LHCN-M2 (cell line): ENCODE measurements around the gene MAP3K3. TPM values are rescaled to one million over a fixed set of nuclear protein-coding genes. Genes with fewer than 3 reads are reported as not detected.

ENCODE experiments used
- DNase-seq: peaks from one replicate; pipeline ENCODE4 v3.0.0-alpha.2; 2012; ENCODE audit warnings: low read depth
- total RNA-seq: library from RNA; depleted of rRNA; stranded (reverse); fragments of >200 nt; gene quantifications from 2 replicates; pipeline ENCODE4 v1.2.3, GENCODE V29; 2014

Gene MAP3K3
- total RNA-seq, 1 experiment from 2014 or later: 31.5 TPM

DNA sequence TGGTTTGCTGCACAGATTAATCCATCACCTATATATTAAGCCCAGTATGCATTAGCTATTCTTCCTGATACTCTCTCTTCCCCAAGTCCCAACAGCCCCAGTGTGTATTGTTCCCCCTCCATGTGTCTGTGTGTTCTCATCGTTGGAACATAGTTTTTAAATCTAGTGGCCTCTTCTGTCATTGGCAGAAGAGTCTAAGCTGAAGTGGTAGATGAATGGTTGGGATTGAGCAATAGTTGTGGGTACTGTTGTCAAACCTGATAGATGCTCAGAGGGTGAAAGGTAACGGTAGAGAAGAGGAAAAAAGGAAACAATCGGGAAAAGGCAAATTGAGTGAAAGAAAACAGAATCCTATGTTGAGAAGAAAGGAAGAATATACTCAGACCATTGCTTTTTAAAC lies 29.9 kb downstream of the MAP3K3 start:
- DNase-seq: no peak

DNA sequence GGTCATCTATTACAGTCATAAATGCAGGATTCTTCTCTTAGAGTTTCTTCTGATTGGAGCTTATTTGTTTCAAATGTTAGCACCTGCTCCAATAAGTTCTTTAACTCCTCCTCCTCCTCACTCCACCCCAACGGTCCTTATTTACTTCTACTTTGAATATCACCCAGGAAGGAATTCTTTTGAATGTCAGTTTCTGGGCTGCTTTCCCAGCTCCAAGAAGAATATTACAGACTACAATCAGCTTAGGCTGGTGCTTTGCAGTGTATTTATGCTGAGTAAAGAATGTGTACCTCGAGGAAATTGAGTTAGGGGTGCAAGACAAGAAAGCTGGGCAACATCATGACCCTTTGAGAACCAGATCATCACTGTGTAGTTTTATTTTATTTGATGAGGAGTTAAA lies 30.8 kb downstream of the MAP3K3 start:
- no peak for DNase-seq

DNA sequence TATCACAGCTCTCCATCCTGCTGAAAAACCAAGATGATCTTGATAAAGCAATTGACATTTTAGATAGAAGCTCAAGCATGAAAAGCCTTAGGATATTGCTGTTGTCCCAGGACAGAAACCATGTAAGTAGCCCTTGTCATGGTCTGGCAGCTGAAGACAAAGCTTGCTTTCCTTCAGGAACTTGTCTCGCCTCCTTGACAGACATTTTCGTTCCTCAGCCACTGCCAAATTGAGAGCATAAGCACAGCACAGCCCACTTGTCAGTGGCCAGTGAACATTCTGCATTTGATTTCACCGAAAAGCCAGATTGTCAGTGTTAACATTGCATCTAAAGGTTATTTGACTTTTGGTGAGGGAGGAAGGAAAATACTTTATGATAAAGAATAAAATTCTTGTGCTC lies 35.6 kb downstream of the MAP3K3 start:
- no peak for DNase-seq

DNA sequence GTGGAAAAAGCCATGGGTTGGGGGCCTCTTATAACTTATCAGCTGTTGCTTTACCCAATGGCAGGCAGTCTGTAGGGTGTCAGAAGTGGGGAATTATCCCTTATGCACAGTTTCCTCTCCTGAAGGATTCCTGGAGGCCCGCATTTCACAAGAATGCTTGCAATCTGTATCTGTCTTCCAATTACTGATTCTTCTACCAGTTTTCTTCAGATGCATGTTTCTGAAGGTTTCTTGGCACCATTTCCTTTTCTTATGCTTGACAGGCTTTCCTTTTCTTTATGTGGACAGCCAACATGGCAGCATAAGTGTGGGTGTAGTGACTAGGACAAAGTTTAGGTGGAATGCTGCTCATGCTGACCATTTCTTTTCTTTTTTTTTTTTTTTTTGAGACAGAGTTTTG lies 36.1 kb downstream of the MAP3K3 start:
- DNase-seq: no peak

DNA sequence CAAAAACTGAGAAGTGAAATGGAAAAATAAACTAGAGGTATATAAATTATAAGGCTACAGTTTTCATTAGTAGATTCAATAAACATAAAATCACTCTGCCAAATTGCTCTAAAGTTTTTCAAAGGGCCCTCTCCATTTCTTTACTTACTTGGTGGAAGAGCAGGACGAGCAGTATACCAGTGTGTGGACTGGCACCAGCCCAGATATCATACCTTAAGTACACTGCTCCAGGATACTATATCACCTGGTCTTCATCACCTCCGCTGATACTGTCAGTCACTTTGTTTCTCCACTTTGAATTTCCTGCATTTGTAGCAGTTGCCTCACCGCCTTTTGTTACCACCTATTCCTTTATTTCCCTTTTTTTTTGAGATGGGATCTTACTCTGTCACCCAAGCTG lies 37.6 kb downstream of the MAP3K3 start:
- DNase-seq: no peak

DNA sequence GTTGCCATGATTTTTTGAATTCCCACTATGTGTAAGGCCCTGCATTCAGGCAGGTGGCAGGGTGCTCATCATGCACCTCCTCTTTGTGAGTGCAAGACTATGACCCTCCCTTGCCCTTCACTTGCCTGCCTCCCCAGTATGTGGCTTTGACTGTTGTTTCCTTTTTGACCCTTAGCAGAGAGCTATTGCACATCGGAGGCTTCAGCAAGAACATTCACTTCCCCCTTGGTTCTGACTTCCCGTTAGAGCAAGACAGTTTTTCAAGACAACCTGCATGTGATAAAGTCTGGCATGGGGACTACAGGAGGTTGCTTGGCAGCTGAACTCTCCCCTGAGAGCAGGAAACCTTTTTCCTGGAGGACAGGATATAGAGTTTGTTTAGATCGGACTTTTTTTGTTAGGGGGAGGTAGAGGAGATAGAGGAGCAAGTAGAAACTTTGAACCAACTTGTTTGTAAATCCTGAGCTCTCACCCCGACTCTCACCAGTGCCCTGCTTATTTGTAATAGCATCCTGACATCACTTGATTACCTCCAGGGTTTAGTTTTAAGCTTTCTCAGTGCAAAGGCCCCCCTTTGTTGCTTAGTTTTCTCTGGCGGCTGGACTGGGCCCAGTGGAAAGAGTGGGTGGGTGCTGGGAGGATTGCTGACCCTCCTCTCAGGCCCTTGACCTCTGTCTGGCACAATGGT lies 43.5 kb downstream of the MAP3K3 start:
- no peak for DNase-seq

DNA sequence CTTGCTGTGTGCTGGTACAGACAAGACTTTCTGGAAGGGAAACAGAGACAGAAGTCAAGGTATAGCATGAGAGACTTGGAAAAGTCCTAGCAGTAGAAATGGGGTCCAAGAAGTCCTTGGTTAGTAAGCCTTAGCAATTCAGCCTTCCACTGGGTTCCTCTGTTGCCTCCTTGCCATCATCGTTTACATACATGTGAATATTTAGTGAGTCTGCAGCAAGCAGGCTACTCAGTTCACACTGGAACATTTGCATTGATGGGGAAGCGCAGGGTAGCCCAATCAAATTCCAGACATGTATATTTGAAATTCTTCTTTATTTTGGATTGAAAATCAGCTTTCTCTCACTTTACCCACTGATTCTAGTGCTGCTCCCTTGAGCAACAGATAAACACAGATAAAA lies 50.6 kb downstream of the MAP3K3 start:
- DNase-seq: no peak

DNA sequence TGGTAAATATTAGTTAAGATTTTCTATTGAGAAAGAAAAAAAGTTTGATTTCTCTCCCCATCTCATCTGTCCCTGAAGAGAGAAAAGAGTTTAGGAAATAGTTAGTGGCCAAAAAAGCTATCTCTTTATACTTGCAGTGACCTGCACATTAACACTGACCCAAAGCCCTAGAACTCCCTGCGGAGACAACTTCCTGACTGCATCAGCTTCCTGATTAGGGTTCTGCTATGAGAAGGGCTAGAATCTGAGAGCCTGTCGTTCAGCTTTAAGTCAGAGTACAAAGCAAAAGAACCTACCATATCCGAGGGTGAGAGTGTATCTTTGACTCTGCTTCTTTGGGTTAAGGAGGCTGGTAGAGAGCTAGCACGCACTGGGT lies 53.0 kb downstream of the MAP3K3 start:
- DNase-seq: no peak

DNA sequence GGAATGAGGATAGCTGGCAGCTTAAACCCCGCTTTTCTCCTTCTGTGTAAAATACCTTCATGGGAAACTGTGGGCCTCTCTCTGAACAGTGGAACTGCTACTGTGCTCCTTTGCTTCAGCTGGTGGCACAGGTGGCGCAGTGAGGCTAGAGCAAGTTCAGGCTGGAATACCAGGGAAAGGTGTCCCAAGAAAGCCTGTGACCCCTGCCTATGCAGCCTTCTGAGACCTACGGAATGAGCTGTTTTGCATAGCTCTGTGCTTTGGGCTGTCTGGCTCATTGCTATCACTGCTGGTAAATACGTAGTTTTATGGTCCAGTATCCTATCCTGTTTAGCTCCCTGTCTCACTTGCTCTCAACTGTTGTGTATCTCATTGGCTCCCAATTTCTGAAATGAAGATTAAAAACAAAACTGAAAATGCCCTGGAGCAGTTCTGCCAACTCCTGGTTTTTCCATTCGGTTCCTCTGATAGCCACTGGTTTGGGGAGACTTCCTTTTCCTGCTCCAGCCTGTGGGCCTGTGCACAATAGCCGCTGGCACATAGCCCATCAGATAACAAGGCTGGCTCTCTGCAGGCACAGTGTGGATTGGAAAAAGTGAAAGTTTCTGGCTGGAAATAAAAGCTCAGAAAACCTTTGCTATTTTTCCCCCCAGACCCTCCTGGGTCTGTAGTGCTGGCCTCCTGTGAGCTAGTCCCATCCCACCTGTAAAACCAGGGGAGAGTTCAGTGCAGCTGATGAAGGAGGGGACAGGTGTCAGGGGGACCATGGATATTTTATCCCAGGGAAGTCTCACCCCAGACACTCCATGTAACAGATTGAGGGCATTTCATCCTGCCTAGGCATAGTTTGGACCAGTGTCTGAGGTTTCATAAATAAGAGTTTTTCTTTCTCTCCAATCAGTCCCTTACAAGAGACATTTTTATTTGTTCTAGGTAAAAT lies 53.7 kb downstream of the MAP3K3 start:
- no peak for DNase-seq

DNA sequence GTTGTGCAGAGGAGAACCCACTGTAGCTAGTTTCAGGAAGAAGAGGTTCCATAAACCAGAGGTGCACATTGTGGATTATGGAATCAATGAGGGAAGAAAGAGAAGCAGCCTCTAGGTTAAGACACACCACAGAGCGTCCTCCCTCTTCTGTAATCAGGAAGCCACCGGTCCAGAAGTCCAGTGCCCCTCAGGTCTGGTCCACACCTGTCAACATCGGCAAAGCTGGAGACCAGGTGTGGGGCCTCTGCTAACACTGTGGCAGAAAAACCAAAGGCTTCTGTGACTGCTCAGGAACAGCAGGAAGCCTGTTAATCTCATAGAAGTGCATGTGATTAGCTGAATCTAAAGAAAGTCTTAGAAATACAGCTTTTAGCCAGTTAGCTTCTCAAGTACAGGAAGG lies 54.4 kb downstream of the MAP3K3 start:
- DNase-seq: no peak

DNA sequence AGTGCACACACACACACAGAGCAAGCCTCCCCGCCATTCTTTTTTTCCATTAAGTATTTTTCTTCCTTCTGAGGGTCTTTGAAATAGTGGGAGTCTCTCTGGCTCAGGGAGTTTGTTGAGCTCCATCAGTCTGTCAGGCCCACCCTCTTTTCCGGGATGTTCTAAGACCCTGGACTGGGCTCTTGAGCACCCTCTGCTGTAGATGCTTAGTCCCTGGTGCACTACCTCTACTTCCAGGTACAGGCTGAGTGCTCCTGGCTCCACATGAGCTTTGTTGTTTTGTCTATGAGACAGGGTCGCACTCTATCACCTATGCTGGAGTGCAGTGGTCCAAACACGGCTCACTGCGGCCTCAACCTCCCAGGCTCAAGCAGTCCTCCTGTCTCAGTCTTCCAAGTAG lies 57.0 kb downstream of the MAP3K3 start:
- no peak for DNase-seq

DNA sequence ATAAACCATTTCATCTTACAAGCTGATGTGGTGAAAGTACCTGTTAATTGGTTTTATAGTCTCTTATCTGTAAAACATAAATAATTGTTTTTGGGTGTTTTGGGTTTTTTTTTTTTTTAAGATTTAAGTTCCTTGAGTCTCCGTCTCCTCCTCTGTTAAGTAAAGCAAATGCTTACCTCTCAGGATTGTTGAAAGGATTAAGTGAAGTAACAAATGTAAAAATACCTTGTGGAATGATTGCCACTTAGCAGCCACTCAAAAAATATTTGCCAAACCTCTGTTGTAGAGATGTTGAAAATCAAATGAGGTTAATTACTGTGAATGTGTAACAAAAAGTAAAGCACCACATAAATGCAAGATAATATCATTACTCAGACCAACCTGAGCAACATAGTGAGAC lies 58.5 kb downstream of the MAP3K3 start:
- DNase-seq: no peak

DNA sequence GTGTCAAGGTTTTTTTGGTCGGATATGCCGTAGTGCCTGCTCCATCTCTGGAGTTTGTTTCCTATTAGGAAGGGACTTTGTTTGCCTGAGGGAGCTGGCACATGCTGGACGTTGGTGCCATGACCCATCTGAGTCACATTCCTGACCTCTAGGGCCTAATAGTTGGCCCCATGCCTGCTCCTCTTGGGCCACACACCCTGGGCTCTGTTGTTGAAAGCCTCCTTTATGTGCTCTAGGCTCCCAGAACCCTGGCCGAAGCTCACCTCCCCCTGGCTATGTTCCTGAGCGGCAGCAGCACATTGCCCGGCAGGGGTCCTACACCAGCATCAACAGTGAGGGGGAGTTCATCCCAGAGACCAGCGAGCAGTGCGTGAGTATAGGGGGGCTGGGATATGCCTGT lies 59.3 kb downstream of the MAP3K3 start:
- DNase-seq: no peak

DNA sequence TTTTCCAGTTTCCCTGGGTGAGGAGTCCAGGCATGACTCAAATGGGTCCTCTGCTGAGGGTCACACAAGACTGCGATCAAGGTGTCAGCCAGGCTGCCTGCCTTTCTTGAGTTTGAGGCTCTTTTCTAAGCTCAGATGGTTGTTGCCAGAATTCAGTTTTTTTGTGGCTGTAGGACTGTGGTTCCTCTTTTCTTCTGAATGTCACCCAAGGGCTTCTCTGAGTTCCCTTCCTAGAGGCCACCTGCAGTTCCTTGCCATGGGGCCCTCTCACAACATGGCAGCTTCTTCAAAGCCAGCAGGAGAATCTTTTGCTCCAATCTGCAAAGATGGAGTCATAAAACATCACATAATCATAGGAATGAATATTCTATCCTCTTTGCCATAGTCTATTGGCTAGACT lies 60.2 kb downstream of the MAP3K3 start:
- DNase-seq: no peak

DNA sequence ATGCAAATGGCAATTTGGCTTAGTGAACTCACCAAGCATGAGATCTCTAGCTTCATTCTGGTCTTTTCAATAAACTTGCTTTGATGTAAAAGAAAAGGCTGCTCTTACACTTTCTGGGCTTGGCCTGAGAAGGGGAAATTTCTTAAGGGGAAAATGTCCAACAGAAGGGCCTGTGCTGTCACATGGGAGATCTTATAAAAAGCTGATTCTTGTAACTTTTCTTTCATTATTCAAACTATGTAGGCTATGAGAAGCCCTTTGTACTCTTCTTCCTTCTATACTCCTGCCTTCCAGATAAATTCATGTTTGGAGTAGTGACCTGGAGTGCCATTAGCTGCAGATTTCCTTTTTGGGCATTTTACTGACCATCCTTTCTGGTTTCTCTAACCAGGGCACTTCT lies 60.8 kb downstream of the MAP3K3 start:
- no peak for DNase-seq

DNA sequence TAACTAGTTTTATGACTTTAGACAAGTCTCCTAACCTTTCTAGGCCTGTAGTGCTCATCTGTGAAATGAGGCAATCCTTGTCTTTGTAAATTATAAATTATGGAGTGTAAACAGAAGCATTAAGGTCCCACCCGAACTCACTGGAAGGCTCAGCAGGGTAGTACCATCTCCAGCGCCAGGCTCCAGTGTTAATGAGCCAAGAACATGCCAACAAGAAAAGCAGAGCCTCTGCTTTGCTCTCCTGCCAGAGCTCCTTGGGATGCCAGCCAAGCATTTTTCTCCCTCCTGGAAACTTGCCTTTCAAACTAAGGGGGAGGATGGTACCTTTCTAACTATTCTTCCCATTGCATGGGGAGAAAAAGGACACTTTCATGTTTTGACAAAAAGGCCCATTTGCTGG lies 62.8 kb downstream of the MAP3K3 start:
- no peak for DNase-seq

DNA sequence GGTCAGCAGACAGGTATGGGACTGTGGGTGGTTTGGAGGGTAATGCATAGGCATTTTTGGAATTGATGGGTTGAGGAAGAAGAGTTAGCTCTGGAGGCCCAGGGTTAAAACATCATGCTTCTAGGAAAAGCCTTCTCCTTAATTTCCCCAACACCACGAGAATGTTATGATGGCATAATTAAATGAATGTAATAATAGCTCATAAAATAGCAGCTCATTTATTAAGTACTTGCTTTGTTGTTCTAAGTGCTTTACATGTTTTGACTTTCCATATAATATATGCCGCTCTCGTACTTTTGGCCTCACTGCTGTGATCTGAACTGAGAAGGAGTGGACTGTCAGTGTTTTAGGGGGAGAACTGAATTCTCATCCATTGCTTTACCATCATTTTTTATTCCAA lies 63.4 kb downstream of the MAP3K3 start:
- DNase-seq: no peak

DNA sequence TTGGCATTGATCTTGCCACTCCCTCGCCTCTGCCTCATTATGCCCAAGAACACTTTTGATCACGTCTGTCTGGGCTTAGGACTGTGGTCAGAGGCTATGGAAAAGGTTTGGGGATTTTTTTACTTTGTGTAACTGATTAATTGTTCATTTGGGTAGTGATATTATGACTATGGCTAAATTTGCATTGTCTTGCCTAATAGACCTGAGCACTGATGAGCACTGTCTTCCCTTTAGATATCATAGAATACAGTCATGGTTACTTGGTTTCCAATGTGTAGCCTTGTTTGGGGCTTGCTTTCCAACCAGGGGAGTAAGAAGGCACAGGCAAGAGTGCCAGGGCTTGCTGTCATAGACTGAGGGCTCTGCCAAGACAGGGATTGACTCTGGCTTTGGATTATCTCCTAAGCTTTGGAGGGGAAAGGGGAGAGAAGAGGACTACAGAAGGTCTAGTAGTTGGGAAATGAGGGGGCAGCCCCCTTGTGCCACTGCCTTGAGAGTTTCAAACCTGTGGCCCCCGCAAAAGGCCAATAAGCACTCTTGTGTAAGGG lies 64.0 kb downstream of the MAP3K3 start:
- DNase-seq: no peak

DNA sequence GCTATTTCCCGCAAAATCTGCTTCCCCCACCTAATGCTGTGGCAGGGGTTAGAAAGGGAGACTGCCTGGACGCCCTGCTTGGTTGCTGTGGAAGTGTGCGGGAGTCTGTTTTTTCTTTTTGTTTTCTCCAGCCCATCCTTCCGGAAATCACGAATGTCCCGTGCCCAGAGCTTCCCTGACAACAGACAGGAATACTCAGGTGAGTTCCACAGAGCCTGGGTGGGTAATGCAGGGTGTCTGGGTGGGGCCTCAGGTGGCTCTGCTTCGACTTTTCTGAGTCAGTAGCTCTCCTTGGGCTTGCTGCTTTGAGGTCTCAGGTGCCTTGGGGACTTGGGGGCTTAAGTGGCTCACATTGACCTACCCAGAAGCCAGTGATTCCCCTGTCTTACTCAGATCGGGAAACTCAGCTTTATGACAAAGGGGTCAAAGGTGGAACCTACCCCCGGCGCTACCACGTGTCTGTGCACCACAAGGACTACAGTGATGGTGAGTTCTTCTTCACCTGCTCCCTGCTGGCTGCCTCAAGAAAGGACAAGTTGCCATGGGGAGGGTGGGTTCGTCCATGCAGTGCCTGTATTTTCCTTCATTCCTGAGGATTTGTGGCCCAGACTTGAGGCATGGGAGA lies 66.3 kb downstream of the MAP3K3 start:
- DNase-seq: no peak

DNA sequence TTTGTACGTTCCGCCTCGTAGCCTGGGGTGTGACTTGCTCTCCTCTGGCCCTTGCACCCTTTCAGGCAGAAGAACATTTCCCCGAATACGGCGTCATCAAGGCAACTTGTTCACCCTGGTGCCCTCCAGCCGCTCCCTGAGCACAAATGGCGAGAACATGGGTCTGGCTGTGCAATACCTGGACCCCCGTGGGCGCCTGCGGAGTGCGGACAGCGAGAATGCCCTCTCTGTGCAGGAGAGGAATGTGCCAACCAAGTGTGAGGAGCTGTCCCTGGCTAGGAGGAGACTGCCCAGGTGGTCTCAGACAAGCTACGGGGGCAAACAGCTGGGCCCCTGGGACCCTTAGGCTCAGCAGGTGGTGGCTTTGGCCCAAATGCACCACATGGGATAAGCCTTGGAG lies 67.3 kb downstream of the MAP3K3 start:
- no peak for DNase-seq

DNA sequence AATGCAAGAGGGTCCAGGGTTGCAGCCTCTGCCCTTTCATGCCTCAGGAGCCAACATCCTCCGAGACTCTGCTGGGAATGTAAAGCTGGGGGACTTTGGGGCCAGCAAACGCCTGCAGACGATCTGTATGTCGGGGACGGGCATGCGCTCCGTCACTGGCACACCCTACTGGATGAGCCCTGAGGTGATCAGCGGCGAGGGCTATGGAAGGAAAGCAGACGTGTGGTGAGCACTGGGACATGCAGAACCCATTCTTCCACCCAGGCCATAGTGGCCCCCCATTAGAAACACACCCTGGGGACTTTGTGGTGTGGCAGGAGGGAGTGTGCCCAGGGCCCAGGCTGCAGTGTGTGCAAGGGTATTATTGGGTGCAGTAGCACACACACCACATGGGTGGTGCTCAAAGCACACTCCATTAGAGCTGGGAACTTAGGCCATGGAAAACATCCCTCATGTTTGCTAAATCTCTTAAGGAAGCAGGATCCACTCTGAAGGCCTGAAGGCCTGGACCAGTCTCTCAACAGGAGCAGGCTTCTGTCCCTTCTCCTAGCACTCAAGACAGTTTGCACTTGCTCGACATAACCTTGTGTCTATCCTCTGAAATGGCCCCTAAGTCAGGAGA lies 70.1 kb downstream of the MAP3K3 start:
- no peak for DNase-seq
